SU-DHL-6 (cell line): ENCODE results near the gene MNAT1.

Source experiments
- H2AFZ ChIP-seq: fragments of 200-600 bp; sonication (generic); 2 replicates; pipeline ENCODE4 v1.6.1; 2014; ENCODE audit warnings: low read depth, mild to moderate bottlenecking, moderate library complexity, mixed read lengths, antibody characterized with exemption, low read length; ENCODE audit not compliant: severe bottlenecking
- H3F3A ChIP-seq: fragments of 200-600 bp; shearing (Covaris generic); 2 replicates; pipeline ENCODE4 v1.6.0; 2016; ENCODE audit warnings: antibody characterized with exemption, mild to moderate bottlenecking; ENCODE audit not compliant: insufficient read depth
- H3K27ac ChIP-seq: fragments of 200-600 bp; sonication (generic); 2 replicates; pipeline ENCODE4 v1.5.1; 2016; ENCODE audit warnings: low read depth, mild to moderate bottlenecking, low read length, moderate library complexity, mixed read lengths
- H3K27me3 ChIP-seq: fragments of 200-600 bp; sonication (generic), shearing (Covaris generic); 2 replicates; pipeline ENCODE4 v1.6.0; 2014; ENCODE audit warnings: mild to moderate bottlenecking, low read length
- H3K36me3 ChIP-seq: fragments of 200-600 bp; sonication (generic); 2 replicates; pipeline ENCODE4 v1.6.1; 2014; ENCODE audit warnings: mild to moderate bottlenecking, low read length, mixed read lengths
- H3K4me2 ChIP-seq: fragments of 300-600, 200-600 bp; shearing (Covaris generic), sonication (generic); 2 replicates; pipeline ENCODE4 v1.6.0; 2014; ENCODE audit warnings: low read length, low read depth, mild to moderate bottlenecking; ENCODE audit not compliant: poor library complexity, severe bottlenecking
- H3K4me3 ChIP-seq: fragments of 200-600 bp; sonication (generic); 2 replicates; pipeline ENCODE4 v1.5.1; 2014; ENCODE audit warnings: antibody characterized with exemption, low read length, mild to moderate bottlenecking, mixed read lengths; ENCODE audit not compliant: insufficient read depth, poor library complexity, severe bottlenecking
- H3K79me2 ChIP-seq: fragments of 200-600 bp; sonication (generic); 2 replicates; pipeline ENCODE4 v1.6.1; 2014; ENCODE audit warnings: mild to moderate bottlenecking, low read length, moderate library complexity; ENCODE audit not compliant: insufficient read depth
- H3K9ac ChIP-seq: fragments of 200-600 bp; sonication (generic); 2 replicates; pipeline ENCODE4 v1.7.0; 2014; ENCODE audit warnings: mild to moderate bottlenecking, low read length
- H3K9me2 ChIP-seq: fragments of 200-600 bp; sonication (generic); replicated peaks from 2 replicates; pipeline ENCODE4 v1.6.1; 2014; ENCODE audit warnings: low read length; ENCODE audit not compliant: insufficient read depth
- H3K9me3 ChIP-seq: fragments of 200-600 bp; sonication (generic); 2 replicates; pipeline ENCODE4 v1.6.1; 2014; ENCODE audit warnings: low read length, mixed read lengths; ENCODE audit not compliant: insufficient read depth
- H4K20me1 ChIP-seq: fragments of 200-600 bp; sonication (generic); 2 replicates; pipeline ENCODE4 v1.6.1; 2014; ENCODE audit warnings: low read depth, mild to moderate bottlenecking, antibody characterized with exemption, low read length, moderate library complexity, mixed read lengths
- EZH2phosphoT487 ChIP-seq: fragments of 200-600 bp; sonication (generic), shearing (Covaris generic); conservative IDR thresholded peaks from 2 replicates; pipeline ENCODE4 v1.6.1; 2018; ENCODE audit warnings: mild to moderate bottlenecking, antibody characterized with exemption, low read length, moderate library complexity, mixed read lengths
- TF ChIP-seq, protein P1 (sequence below): fragments of 200-600 bp; sonication (generic); IDR thresholded peaks from one replicate; pipeline ENCODE4 v1.5.1; 2017; ENCODE audit warnings: antibody characterized with exemption, mild to moderate bottlenecking, low read length, moderate library complexity; ENCODE audit not compliant: insufficient read depth, poor library complexity, severe bottlenecking

The MNAT1 gene

DNA sequence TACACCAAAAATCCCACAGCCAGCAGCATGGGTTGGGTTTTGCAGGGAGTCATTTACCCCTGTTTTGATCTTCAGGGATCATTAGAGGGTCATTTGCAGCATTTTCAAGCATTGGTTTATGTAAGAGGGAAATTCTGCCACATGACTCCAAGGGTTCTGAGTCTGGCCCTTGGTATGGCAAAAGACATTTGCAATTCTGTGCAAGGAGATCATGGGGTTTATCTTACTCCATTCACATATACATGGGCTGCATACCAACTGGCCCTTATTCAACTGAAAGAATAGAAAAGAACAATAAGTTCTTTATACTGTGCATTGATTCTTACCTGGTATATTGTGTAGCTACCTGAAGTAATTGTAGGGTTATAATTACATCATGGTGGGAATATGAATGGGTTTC, 24.1 kb upstream of the MNAT1 start:
- Histone ChIP-seq H3K9me3 (no peaks in the 10 kb centered on the region), H3K9me2 (no peaks in the 10 kb centered on the region), H3K9ac (no peak overlapping the region), H4K20me1 (no peaks in the 10 kb centered on the region), H2AFZ (no peak overlapping the region), H3K79me2 (no peaks in the 10 kb centered on the region), H3K4me2 (no peak overlapping the region), H3K27me3 (no peaks in the 10 kb centered on the region), H3K36me3 (no peaks in the 10 kb centered on the region), H3K27ac (no peak overlapping the region), H3K4me3 (no peak overlapping the region), H3F3A (no peaks in the 10 kb centered on the region)
- TF ChIP-seq, protein P1, sequence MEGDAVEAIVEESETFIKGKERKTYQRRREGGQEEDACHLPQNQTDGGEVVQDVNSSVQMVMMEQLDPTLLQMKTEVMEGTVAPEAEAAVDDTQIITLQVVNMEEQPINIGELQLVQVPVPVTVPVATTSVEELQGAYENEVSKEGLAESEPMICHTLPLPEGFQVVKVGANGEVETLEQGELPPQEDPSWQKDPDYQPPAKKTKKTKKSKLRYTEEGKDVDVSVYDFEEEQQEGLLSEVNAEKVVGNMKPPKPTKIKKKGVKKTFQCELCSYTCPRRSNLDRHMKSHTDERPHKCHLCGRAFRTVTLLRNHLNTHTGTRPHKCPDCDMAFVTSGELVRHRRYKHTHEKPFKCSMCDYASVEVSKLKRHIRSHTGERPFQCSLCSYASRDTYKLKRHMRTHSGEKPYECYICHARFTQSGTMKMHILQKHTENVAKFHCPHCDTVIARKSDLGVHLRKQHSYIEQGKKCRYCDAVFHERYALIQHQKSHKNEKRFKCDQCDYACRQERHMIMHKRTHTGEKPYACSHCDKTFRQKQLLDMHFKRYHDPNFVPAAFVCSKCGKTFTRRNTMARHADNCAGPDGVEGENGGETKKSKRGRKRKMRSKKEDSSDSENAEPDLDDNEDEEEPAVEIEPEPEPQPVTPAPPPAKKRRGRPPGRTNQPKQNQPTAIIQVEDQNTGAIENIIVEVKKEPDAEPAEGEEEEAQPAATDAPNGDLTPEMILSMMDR = no peak
- TF ChIP-seq EZH2phosphoT487 = no peak

DNA sequence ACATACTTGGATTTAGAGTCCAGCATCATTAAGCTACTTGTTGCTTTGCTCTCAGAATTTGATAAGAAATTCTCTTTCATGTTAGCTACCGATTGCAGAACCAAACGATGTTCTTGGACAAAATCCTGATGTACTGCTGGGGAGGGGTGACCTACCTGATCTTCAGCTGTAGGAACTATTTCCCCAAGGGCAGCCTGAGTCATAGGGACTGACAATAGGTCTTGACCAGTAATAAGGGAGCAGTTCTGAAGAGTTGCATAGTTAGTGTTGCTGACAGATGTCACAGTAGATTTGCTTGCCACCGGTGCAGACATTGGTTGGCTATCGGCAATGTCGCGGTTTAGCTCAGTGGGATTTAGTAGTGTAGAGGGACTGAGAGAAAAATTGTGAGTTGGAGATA, 21.0 kb upstream of the MNAT1 start:
- H3K4me2 ChIP-seq = no peak overlapping the region
- H2AFZ ChIP-seq = no peak overlapping the region
- no peaks in the 10 kb centered on the region for H3K9me3 ChIP-seq
- H3K36me3 ChIP-seq = no peaks in the 10 kb centered on the region
- no peak overlapping the region for H3K9ac ChIP-seq
- H3K4me3 ChIP-seq = no peak overlapping the region
- H3K9me2 ChIP-seq = no peaks in the 10 kb centered on the region
- no peaks in the 10 kb centered on the region for H3K79me2 ChIP-seq
- no peaks in the 10 kb centered on the region for H4K20me1 ChIP-seq
- no peaks in the 10 kb centered on the region for H3F3A ChIP-seq
- H3K27me3 ChIP-seq = no peaks in the 10 kb centered on the region
- TF ChIP-seq, protein P1 = no peak
- TF ChIP-seq EZH2phosphoT487 = no peak
- no peak overlapping the region for H3K27ac ChIP-seq

DNA sequence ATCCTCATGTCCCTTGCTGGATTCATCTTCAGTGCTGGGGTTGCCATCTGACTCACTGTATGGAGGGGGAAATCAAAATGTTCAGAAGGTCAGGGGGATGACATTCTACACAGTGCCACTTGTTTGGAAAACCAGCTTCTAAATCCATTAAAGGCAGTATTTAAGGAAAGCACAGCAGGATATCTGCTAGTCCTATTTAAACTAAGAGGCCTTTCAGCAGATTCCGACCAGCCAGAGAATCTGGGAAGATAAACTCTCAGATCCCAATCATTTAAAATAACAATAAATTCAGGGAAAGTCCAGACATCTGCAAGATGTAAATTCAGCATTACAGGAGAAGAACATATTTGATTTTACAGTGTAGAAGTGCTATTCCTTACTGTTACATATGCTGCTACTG, 14.2 kb upstream of the MNAT1 start:
- no peaks in the 10 kb centered on the region for H3K36me3 ChIP-seq
- no peak overlapping the region for H3K4me2 ChIP-seq
- H3K4me3 ChIP-seq = no peak overlapping the region
- no peaks in the 10 kb centered on the region for H3F3A ChIP-seq
- no peaks in the 10 kb centered on the region for H4K20me1 ChIP-seq
- no peaks in the 10 kb centered on the region for H3K9me3 ChIP-seq
- TF ChIP-seq, protein P1 = no peak
- TF ChIP-seq EZH2phosphoT487 = no peak
- H2AFZ ChIP-seq = no peak overlapping the region
- no peak overlapping the region for H3K9ac ChIP-seq
- no peaks in the 10 kb centered on the region for H3K27me3 ChIP-seq
- H3K79me2 ChIP-seq = no peaks in the 10 kb centered on the region
- H3K9me2 ChIP-seq = no peaks in the 10 kb centered on the region
- H3K27ac ChIP-seq = no peak overlapping the region

DNA sequence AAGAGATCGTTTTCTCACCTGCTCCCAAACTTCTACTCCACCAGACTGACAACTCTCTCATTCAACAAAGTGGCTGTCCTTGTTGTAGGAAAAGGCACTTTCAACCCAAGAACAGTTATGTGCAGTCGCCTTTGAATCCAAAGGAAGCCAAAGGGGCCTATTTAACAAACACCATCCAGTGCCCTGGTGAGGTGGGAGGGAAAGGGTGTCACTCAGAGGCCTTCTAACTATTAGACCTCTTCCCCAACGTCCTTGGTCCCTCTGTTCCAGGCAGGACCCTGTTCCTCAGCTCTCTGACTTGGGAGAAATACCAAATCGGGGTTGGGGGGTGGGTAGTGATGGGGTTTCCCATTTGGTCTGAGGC, 13.6 kb upstream of the MNAT1 start:
- Histone ChIP-seq H3K9me2 (no peaks in the 10 kb centered on the region), H3K4me3 (no peak overlapping the region), H3K9ac (no peak overlapping the region), H3K27ac (no peak overlapping the region), H3F3A (no peaks in the 10 kb centered on the region), H4K20me1 (no peaks in the 10 kb centered on the region), H3K4me2 (no peak overlapping the region), H3K36me3 (no peaks in the 10 kb centered on the region), H3K9me3 (no peaks in the 10 kb centered on the region), H3K79me2 (no peaks in the 10 kb centered on the region), H3K27me3 (no peaks in the 10 kb centered on the region), H2AFZ (no peak overlapping the region)
- no peak for TF ChIP-seq EZH2phosphoT487
- TF ChIP-seq, protein P1 = no peak
